Measurements from ENCODE around the gene TEX101. TPM values are rescaled to one million over a fixed set of nuclear protein-coding genes. Genes with fewer than 3 reads are reported as not detected.
"Not testable (repeated sequence)": the region's sequence is repeated elsewhere in the genome, so short reads cannot be mapped to it uniquely, and the experiment has no call there.

The TEX101 gene
- polyA plus RNA-seq, 5 donors, result 0.09 TPM; not detected in 4

DNA sequence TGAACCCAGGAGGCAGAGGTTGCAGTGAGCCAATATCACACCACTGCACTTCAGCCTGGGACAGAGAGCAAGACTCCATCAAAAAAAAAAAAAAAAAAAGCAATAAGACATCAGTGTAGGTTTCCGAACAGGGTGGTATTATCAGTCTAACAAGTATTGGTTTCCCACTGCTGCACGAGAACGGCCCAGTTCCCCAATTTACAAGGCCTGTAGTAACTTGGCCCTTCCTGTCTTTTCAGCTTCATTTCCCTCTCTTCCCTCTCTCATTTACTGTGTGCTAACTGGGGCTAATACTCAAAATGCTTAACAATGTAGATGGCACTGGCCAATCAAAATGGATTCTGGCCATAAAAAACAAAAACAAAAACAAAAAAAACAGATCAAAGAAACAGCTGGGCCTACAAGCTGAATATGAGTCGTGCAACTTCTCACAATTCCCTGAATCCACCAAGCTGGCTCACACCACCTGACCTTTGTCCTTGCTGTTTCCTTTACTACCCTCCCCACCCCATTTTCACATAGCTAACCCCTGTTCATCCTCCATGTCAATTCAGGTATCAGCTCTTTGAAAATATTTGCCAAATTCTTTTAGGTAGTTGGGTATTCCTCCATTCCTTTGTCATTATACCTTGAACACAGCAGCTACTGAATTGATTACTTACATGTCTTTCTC is 2.4 kb downstream of the TEX101 start:
- DNase-seq, result no peak

DNA sequence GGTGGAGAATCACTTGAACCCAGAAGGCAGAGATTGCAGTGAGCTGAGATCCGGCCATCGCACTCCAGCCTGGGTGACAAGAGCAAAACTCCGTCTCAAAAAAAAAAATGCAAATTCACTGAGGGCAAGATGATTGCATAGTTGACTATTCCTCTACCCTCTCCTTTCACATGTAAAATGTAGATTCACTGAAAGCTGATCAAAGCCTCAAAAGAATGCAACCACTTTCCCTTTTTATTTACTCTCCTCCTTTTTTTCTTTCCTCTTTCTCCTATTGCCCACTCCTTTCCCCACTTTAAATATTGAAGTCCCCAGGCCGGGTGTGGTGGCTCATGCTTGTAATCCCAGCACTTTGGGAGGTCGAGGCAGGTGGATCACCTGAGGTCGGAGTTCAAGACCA is 6.3 kb downstream of the TEX101 start:
- DNase-seq, result no peak

- DNase-seq, result no peak
These were observed 7.5 kb downstream of the TEX101 start for GRCh38 chr19:43422000-43422688.

- no peak for DNase-seq
These were observed 8.0 kb downstream of the TEX101 start for GRCh38 chr19:43422689-43423066.

- DNase-seq, result no peak
These were observed 9.1 kb downstream of the TEX101 start for GRCh38 chr19:43423779-43424178.

DNA sequence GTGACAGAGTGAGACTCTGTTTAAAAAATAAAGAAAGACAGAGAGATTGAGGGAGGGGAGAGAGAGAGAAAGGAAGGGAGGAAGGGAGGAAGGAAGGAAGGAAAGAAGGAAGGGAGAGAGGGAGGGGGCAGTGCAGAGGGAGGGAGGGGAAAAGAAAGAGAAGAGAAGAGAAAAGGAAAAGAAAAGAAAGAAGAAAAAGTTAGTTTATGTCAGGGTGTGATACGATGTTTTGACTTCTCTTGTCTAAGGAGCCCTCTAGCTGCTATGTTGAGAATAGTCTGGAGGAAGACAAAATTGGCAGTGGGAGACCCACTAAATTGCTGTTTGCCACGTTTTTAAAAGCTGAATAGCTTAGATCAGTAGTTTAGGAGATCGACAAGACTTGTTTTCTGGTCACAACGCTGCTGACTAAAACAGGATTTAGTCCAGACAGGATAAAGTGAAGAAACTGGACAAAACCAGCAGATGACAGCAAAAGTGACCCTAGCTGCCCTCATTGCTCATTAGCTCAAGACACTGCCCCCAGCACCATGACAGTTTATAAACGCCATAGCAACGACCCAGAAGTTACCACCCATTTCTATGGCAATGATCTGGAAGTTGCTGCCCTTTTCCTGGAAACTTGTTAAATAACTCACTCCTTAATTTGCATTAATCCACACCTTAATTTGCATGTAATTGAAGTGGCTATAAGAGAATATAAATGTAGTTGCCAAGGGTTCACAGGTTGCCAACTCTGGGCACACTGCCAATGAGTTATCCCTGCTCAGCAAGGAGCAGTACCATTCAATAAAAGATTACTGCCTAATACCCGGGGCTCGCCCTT is 11.1 kb downstream of the TEX101 start:
- no peak for DNase-seq

DNA sequence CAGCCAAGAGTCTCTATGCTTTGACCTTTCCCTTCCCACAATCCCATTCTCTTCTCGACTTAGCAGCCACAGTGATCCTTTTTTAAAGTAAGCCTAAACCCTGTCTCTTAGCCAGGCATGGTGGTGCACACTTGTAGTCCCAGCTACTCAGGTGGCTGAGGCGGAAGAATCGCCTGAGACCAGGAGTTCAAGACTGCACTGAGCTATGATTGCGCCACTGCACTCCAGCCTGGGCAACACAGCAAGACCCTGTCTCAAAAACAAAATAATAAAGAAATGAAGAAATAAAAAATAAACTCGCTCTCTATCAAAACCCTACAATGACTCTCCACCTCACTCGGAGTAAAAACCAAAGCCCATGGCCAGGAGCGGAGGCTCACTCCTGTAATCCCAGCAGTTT is 14.7 kb downstream of the TEX101 start:
- no peak for DNase-seq

DNA sequence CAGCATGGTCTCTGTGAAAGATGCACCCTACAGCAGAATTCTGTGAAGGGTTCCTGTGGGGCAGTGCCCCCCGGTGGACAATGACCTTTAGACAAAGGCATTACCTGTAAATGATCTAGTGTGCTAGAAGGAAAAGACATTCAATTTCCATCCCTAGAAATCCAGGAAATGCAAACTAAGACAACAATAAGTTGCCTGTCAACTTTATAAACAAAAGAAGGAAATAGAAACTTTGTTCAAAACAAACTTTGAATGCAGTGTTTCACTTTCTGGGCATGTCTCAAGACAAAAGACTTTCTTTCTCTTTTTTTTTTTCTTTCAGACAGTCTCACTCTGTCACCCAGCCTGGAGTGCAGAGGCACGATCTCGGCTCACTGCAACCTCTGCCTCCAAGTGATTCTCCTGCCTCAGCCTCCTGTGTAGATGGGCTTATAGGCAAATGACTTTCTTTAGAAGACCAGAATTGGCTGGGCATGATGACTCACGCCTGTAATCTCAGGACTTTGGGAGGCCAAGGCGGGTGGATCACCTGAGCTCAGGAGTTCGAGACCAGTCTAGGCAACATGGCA is 15.5 kb downstream of the TEX101 start:
- DNase-seq, result peak; percentile 18 to 25

DNA sequence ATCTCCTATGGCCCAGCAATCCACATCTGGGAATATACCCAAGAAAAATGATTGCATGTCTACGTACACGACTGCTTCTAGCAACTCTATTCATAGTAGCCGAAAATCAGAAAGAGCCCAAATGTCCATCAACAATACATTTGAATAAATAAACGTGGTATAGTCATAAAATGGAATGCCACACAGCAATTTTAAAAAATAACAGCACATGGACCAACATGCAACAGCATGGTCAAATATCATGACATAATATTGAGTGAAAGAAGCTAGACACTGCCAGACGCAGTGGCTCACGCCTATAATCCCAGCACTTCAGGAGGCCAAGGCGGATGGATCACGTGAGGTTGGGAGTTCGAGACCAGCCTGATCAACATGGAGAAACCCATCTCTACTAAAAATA is 16.3 kb downstream of the TEX101 start:
- DNase-seq, result no peak

- DNase-seq, result no peak
These were observed 18.6 kb downstream of the TEX101 start for GRCh38 chr19:43433358-43433673.

DNA sequence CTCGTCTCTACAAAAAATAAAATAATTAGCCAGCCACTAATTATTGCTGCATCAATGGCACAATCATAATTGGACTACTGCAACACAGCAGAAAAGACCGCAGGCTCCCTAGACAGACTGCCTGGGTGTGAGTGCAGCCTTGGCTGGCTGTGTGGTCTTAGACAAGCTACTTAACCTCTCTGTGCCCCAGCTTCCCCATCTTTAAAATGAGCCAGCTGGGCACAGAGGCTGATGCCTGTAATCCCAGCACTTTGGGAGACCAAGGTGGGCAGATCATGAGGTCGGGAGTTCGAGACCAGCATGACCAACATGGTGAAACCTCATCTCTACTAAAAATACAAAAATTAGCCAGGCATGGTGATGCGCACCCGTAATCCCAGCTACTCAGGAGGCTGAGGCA is 19.0 kb downstream of the TEX101 start:
- no peak for DNase-seq

- DNase-seq, result no peak
These were observed 21.1 kb downstream of the TEX101 start for GRCh38 chr19:43435775-43436174.

DNA sequence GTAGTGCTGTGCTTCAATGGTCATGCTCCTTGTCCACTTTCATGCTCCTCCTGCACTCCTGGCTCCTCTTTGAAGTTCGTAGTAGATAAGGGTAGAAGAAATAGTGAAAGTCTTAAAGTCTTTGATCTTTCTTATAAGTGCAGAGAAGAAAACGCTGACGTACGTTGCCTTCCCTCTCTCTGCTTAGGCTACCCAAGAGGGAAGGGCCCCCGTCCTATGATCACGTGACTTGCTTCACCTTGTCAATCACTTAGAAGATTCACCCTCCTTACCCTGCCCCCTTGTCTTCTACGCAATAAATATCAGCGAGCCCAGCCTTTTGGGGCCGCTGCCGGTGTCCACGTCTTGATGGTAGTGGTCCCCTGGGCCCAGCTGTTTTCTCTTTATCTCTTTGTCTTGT is 22.6 kb downstream of the TEX101 start:
- not testable (repeated sequence) for DNase-seq

DNA sequence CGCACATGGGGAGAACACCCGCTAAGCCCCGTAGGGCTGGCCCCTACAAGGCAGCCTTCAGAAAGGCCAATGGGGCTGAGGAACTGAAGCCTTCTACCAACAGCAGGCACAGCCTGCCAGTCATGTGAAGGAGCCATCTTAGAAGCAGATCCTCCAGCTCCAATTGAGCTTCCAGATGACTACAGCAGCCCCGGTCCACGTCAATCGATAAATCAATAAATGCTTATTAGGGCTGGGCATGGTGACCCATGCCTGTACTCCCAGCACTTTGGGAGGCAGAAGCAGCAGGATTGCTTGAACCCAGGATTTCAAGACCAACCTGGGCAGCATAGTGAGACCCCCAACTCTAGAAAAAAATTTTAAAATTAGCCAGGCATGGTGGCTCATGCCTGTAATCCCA is 23.0 kb downstream of the TEX101 start:
- DNase-seq, result no peak

DNA sequence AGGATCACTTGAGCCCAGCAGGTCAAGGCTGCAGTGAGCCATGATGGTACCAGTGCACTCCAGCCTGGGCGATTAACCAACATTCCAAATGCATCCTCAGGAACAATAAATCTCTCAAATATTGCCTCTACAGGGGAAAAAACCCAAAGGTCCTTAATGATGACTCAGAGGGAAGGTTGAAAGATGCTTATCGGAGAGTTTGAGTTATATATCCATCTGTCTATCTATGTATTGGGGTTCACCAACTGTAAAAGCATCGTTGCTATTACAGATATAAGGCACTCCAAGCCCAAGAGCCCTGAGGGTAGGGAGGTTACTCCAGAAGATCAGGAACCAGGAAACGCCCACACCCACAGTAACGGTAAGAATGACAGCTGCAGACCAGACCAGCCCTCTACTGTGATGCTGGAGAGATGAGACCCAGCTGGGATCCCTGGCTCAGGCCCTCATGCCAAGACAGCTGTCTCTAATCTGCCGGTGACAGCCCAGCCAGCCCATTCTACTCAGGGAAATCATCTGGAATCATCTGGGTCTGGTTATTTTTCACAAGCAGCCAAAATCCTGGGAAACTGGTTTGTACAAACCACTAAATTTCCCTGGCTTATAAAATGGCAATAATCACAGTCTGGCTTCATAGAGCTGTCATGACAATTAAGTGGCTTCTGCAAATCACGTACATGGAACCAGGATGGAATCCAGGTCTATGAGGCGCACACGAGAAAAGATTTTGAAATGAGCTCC is 23.8 kb downstream of the TEX101 start:
- DNase-seq, result peak; percentile 73 to 76

GRCh38 chr19:43439032-43439708 is 24.5 kb downstream of the TEX101 start:
- no peak for DNase-seq

GRCh38 chr19:43439709-43440063 is 25.0 kb downstream of the TEX101 start:
- no peak for DNase-seq

DNA sequence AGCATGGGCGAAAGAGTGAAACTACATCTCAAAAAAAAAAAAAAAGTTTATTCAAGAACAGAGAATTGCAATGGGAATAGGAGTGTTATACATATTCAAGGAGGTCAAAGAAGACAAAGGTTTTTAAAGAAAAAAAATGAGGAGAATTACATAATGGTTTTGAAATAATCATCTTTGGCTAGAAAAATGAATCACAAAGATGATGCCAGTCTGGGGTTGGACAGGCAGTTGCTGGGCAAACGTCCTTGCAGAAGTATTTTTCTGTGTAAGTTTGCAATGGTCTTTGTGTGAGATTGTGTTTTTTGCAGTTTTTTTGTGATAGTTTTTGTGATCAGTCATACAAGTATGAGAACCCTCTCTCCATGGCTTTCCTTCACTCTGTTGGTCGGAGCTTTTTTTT is 27.0 kb downstream of the TEX101 start:
- DNase-seq, result no peak

DNA sequence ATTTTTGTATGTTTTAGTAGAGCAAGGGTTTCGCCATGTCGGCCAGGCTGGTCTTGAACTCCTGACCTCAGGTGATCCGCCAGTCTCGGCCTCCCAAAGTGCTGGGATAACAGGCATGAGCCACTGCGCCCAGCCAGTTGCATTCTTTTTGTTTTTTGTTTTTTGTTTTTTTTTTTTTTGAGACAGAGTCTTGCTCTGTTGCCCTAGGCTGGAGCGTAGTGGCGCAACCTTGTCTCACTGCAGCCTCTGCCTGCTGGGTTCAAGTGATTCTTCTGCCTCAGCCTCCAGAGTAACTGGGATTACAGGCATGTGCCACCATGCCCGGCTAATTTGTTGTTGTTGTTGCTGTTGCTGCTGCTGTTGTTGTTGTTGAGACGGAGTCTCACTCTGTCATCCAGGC is 29.4 kb downstream of the TEX101 start:
- not testable (repeated sequence) for DNase-seq

DNA sequence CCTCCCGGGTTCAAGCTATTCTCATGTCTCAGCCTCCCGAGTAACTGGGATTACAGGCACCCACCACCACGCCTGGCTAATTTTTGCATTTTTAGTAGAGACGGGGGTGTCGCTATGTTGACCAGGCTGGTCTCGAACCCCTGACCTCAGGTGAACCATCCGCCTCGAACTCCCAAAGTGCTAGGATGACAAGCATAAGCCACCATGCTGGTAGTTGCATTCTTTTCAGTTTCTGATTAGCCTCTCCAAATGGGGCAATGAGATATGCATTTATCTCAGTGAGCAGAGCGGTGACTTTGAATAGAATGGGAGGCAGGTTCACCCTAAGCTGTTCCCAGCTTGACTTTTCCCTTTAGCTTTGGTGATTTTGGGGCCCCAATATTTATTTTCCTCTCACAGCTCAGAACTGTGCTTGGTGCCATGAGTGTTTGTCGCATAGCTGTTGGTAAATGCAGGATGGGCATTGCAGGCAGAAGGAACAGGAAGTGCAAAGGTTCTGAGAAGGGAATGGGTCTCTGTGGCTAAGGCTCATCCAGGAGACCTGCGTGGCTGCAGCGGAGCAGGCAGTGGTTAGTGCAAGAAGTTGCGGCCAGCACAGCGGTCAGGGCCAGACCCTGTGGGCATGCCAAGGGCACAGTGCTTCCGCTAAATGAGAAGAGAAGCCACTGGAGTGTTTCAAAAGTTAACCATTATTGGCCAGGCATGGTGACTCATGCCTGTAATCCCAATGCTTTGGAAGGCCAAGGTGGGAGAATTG is 30.0 kb downstream of the TEX101 start:
- no peak for DNase-seq

DNA sequence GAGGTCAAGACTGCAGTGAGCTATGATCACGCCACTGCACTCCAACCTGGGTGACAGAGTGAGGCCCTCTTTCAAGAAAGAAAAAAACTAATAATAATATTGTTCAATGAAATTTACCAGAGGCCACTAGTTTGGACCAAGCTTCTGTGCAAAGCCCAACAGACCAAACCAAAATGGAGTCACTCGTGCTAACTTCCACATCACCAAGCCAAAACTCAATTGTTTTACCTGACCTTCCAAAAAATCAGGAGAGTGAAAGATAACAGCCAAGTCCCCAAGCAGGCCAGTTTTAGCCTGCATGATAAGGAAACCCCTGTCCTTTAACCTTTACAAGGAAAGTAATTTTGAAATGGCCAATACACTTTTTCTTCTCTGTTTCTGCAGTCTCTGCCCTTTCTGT is 30.7 kb downstream of the TEX101 start:
- DNase-seq, result no peak
